Activated naive CD4-positive, alpha-beta T cell treated with anti-CD3 and anti-CD28 coated beads, Interleukin-2, amount 10 ng/mL, durations not matched to agents 7 days and 5 days (primary cell): ENCODE data around the gene RABL2A.
"Not testable (repeated sequence)": the region's sequence is repeated elsewhere in the genome, so short reads cannot be mapped to it uniquely, and the experiment has no call there.

Source experiments
- CTCF ChIA-PET: fragments of 350-600 bp; sonication (Branson Sonifier 250); formaldehyde crosslinking; loops from one replicate; lab custom pipeline; 2021; ENCODE audit warnings: antibody characterized with exemption; lab: Charles Lee
- DNase-seq: peaks from one replicate; pipeline ENCODE4 v3.0.0-alpha.2; 2020
- H3K27ac Mint-ChIP-seq: one replicate; pipeline ENCODE4 v1.8.0; 2021; ENCODE audit warnings: mild to moderate bottlenecking, moderate library complexity, mixed read lengths
- H3K27me3 Mint-ChIP-seq: one replicate; pipeline ENCODE4 v1.8.0; 2021; ENCODE audit warnings: mild to moderate bottlenecking, mixed read lengths
- H3K36me3 Mint-ChIP-seq: one replicate; pipeline ENCODE4 v1.8.0; 2021; ENCODE audit warnings: mixed read lengths
- H3K4me1 Mint-ChIP-seq: one replicate; pipeline ENCODE4 v1.8.0; 2021; ENCODE audit warnings: mixed read lengths
- H3K4me3 Mint-ChIP-seq: one replicate; pipeline ENCODE4 v1.8.0; 2021; ENCODE audit warnings: mild to moderate bottlenecking, moderate library complexity, mixed read lengths
- H3K9me3 Mint-ChIP-seq: one replicate; pipeline ENCODE4 v1.8.0; 2021; ENCODE audit warnings: mixed read lengths

RABL2A gene

DNA sequence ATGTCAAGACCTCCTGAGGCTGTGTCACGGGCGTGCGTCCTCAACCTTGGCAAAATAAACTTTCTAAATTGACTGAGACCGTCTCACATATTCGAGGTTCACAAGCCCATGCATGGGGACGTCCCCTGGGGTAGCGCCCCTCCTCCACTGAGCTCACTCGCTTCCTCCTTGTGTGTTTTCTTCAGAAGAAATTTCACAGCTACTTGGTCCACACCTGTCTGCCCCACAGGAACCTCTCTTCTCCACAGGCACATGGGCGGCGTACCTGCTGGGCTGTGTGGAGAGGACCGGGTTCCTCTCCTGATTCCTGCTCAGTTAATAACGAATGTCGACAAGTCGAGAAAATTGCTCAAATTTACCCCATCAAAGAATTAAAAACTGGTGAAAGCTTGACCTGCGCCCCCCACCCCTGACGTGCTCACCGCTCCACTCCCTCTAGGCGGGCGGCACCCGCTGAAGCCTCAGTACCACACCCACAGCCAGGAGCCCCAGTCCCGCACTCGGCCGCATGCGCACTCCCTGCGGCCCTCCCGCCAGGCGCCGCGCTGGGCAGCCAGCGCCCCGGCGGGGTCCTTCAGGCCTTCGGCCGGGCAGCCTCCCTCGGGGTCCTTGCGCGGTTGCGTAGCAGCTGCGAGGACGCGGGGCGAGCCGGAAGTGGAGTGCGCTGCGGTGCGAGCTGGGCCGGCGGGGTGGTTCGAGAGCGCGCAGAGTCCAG, at the start of gene RABL2A:
TSS of gene RABL2A (plus strand) at position 651 of the 715 bp plus-strand sequence. CDS start 1,341 bp downstream, outside the sequence.
- H3K36me3 Mint-ChIP-seq, CTCF ChIA-PET, H3K27me3 Mint-ChIP-seq, H3K9me3 Mint-ChIP-seq: not testable (repeated sequence)
- H3K4me1 Mint-ChIP-seq, result peaks cover 14% of the 10 kb centered on the region
- peak; percentile 87 for DNase-seq
- H3K4me3 Mint-ChIP-seq, result peak within 1 kb of the TSS; percentile 85
- H3K27ac Mint-ChIP-seq, result peak within 1 kb of the TSS; percentile 86

DNA sequence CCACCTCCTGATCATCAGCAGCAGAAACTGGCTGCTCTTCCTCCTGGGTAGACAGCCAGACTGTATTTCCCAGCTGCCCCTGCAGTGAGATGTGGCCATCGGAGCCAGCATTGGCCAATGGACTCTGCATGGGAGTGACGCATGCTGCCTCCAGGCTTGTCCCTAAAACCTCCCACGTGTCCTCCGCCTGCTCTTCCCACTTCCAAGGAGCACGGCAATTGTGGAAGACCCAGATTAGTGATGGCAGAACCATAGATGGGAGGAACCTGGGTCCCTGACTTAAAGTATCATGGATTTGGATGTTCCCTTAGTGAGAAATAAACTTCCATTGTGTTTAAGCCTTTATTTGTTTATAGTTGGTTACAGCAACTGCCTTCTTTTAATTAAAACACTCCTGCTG, 48.6 kb upstream of the RABL2A start:
- CTCF ChIA-PET, H3K9me3 Mint-ChIP-seq, H3K27ac Mint-ChIP-seq, H3K36me3 Mint-ChIP-seq, DNase-seq, H3K4me3 Mint-ChIP-seq: not testable (repeated sequence)
- peaks cover 16% of the 10 kb centered on the region for H3K4me1 Mint-ChIP-seq
- peaks cover 11% of the 10 kb centered on the region for H3K27me3 Mint-ChIP-seq

- H3K9me3 Mint-ChIP-seq, H3K27me3 Mint-ChIP-seq, DNase-seq, H3K36me3 Mint-ChIP-seq, CTCF ChIA-PET: not testable (repeated sequence)
- Mint-ChIP-seq H3K4me1 (peaks cover 26% of the 10 kb centered on the region), H3K4me3 (peak overlapping the region; percentile 54), H3K27ac (peak overlapping the region; percentile 64)
These were observed 44.6 kb upstream of the RABL2A start for GRCh38 chr2:113582473-113582872.

DNA sequence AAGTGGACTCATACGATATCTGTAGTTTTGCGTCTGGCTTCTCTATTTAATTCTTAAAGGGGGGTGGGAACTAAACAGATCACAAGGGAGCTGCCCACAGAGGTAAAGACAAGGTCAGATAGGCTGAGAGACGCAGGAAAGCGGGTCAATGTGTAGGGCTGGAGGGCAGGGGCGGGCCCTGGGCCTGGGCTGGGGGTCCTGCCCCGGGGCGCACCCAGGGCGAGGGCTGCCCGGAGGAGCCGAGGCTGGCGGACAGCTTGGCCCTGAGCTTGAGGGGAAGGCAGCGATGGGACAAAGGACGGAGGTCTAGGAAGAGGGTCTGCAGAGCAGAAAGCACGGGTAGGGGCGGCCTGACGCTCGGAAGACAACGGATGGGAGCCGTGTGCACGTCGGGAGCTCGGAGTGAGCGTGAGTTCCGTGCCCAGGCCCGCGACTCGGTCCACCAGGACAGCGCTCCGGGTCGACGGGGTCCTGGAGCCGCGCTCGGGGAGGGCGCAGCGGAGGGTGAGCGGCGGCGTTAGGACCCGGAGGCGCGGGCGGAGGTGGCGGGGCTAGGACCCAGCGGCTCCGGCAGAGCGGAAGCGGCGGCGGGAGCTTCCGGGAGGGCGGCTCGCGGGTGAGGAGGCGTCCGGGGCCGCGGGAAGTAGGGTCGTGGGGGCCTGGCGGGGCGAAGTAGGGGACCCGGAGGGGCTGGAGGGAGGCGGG, 43.4 kb upstream of the RABL2A start:
- peak overlapping the region; percentile 78 for H3K4me3 Mint-ChIP-seq
- H3K36me3 Mint-ChIP-seq, CTCF ChIA-PET, H3K27me3 Mint-ChIP-seq, H3K9me3 Mint-ChIP-seq: not testable (repeated sequence)
- peaks cover 26% of the 10 kb centered on the region for H3K4me1 Mint-ChIP-seq
- DNase-seq, result peak; percentile 86
- H3K27ac Mint-ChIP-seq, result peak overlapping the region; percentile 88

DNA sequence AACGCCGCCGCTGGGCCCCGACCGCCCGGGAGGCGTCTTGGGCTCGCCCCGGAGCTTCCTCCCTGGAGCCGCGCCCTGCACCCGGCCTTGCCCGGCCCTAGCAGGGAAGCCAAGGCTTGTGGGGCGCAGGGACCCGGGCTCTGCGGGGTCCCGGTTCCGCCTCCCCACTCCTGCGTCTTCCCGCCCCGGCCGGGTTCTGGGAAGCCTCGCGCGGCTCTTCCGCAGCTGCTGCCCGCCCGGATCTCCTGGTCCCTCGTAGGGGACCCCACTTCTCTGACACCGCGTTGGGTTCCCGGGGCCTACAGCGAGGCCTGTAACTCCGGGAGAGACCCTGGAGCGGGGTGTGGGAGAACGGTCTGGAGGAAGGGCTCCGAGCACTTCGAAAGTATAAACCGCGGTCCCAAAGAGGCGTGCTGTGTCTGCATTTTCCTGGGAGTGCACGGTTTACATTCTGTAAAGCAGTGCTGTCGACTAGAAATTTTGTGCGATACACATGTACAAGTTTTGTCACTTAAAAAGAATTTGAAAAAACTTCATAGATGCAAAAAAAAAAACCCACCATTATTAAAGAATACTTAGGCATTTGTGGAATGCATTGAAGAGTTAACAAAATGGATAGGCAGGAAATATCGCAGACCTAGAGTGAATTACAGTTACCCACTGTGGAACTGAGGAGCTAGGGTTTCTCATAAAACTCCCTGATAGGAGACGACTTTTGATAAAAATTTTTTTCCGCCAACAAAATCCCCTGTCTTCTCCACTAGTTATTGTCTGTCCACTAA, 42.6 kb upstream of the RABL2A start:
- Mint-ChIP-seq H3K27ac (peak overlapping the region; percentile 60), H3K4me1 (peaks cover 26% of the 10 kb centered on the region), H3K4me3 (peak overlapping the region; percentile 79)
- not testable (repeated sequence) for H3K27me3 Mint-ChIP-seq, H3K36me3 Mint-ChIP-seq, H3K9me3 Mint-ChIP-seq
- CTCF ChIA-PET, result interaction anchor here (1.0 kb wide), 1 partner anchor 20 kb away, joined by 3 read pairs; no protein-coding TSS in a partner anchor
- DNase-seq, result peak; percentile 53

- peak; percentile 80 for DNase-seq
- H3K27me3 Mint-ChIP-seq, H3K9me3 Mint-ChIP-seq, H3K36me3 Mint-ChIP-seq, CTCF ChIA-PET, H3K4me3 Mint-ChIP-seq: not testable (repeated sequence)
- H3K4me1 Mint-ChIP-seq, result peaks cover 38% of the 10 kb centered on the region
- peak overlapping the region; percentile 58 for H3K27ac Mint-ChIP-seq
These were observed 39.9 kb upstream of the RABL2A start for GRCh38 chr2:113587201-113587600.

DNA sequence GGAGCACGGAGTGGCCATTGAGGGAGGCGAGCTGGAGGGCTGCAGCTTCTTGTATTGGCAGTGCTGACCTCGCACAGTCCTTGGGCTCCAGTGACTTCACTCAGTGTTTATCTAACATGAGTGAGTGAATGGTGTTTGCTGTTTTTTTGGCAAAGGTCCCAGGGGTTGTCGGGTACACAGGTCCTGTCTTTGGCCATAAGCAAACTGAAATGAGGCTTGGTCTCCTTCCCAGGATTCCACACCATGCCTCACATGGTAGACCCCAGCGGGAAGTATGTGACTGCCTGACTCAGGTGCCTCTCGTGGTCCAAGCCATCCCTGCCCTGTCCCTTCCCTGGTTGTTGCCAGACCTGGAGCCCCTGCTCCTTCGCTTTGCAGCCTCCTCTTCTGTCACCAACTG, 37.5 kb upstream of the RABL2A start:
- peaks cover 34% of the 10 kb centered on the region for H3K4me1 Mint-ChIP-seq
- H3K9me3 Mint-ChIP-seq, H3K27ac Mint-ChIP-seq, DNase-seq, H3K36me3 Mint-ChIP-seq, H3K27me3 Mint-ChIP-seq, H3K4me3 Mint-ChIP-seq, CTCF ChIA-PET: not testable (repeated sequence)

- H3K4me1 Mint-ChIP-seq, result peaks cover 21% of the 10 kb centered on the region
- H3K4me3 Mint-ChIP-seq, H3K36me3 Mint-ChIP-seq, CTCF ChIA-PET, H3K9me3 Mint-ChIP-seq, DNase-seq, H3K27me3 Mint-ChIP-seq: not testable (repeated sequence)
- H3K27ac Mint-ChIP-seq, result peak overlapping the region; percentile 65
These were observed 35.1 kb upstream of the RABL2A start for GRCh38 chr2:113591926-113592325.

- H3K27ac Mint-ChIP-seq, H3K9me3 Mint-ChIP-seq, DNase-seq, CTCF ChIA-PET, H3K36me3 Mint-ChIP-seq, H3K27me3 Mint-ChIP-seq, H3K4me3 Mint-ChIP-seq: not testable (repeated sequence)
- peaks cover 17% of the 10 kb centered on the region for H3K4me1 Mint-ChIP-seq
These were observed 33.8 kb upstream of the RABL2A start for GRCh38 chr2:113593280-113593679.

GRCh38 chr2:113595725-113596124, 31.3 kb upstream of the RABL2A start:
- CTCF ChIA-PET, H3K27me3 Mint-ChIP-seq: not testable (repeated sequence)

GRCh38 chr2:113597164-113597563, 29.9 kb upstream of the RABL2A start:
- H3K27ac Mint-ChIP-seq, H3K4me3 Mint-ChIP-seq, H3K36me3 Mint-ChIP-seq, H3K27me3 Mint-ChIP-seq, CTCF ChIA-PET, H3K9me3 Mint-ChIP-seq, H3K4me1 Mint-ChIP-seq, DNase-seq: not testable (repeated sequence)

More at GRCh38 chr2:113595725-113596124, 31.3 kb upstream of the RABL2A start:
- H3K9me3 Mint-ChIP-seq, H3K27ac Mint-ChIP-seq, DNase-seq, H3K36me3 Mint-ChIP-seq, H3K4me3 Mint-ChIP-seq: not testable (repeated sequence)
- H3K4me1 Mint-ChIP-seq, result peaks cover 17% of the 10 kb centered on the region

GRCh38 chr2:113597572-113597971, 29.5 kb upstream of the RABL2A start:
- H3K4me1 Mint-ChIP-seq, DNase-seq, H3K36me3 Mint-ChIP-seq, H3K9me3 Mint-ChIP-seq, H3K27me3 Mint-ChIP-seq, H3K4me3 Mint-ChIP-seq, CTCF ChIA-PET, H3K27ac Mint-ChIP-seq: not testable (repeated sequence)

- H3K27me3 Mint-ChIP-seq, H3K4me1 Mint-ChIP-seq, H3K9me3 Mint-ChIP-seq, H3K4me3 Mint-ChIP-seq, H3K27ac Mint-ChIP-seq, DNase-seq, H3K36me3 Mint-ChIP-seq, CTCF ChIA-PET: not testable (repeated sequence)
These were observed 28.9 kb upstream of the RABL2A start for GRCh38 chr2:113598180-113598579.

DNA sequence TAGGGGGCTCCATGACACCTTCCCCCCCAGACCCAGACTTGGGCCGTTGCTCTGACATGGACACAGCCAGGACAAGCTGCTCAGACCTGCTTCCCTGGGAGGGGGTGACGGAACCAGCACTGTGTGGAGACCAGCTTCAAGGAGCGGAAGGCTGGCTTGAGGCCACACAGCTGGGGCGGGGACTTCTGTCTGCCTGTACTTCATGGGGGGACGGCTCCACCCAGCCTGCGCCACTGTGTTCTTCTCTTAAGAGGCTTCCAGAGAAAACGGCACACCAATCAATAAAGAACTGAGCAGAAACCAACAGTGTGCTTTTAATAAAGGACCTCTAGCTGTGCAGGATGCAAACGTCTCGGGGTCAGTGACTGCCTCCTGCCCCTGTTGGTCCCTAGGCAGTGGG, 28.3 kb upstream of the RABL2A start:
- H3K9me3 Mint-ChIP-seq, H3K27me3 Mint-ChIP-seq: not testable (repeated sequence)

More for the DNA sequence above, 28.3 kb upstream of the RABL2A start:
- H3K36me3 Mint-ChIP-seq, CTCF ChIA-PET, DNase-seq, H3K27ac Mint-ChIP-seq, H3K4me1 Mint-ChIP-seq, H3K4me3 Mint-ChIP-seq: not testable (repeated sequence)
